Left cardiac atrium (tissue), 4 donors: ENCODE data around the gene MAML3. TPM values are rescaled to one million over a fixed set of nuclear protein-coding genes. Genes with fewer than 3 reads are reported as not detected.

ENCODE experiments used
- ATAC-seq, 2 donors: fragments of 200-7000 bp; cut with Tn5 transposase; one replicate each; pipeline ENCODE4 v1.9.1; 2020; ENCODE audit warnings: mild to moderate bottlenecking in 2 of 2, moderate library complexity in 2 of 2
- DNase-seq: peaks from one replicate; pipeline ENCODE4 v3.0.0-alpha.2; 2020
- intact Hi-C, 2 donors: fragments of 100-400 bp; cut with DNase I; formaldehyde crosslinking; loops; one replicate each; pipeline versions ENCODE4 v1.14.1 to v1.15.1; 2022 to 2023
- long read RNA-seq: library from polyadenylated mRNA; unstranded; transcript quantifications from one replicate; pipeline ENCODE4 v2.0.0, GENCODE V29; 2021
- total RNA-seq, 2 donors: library from RNA; stranded (reverse); fragmentation: NEBNext Ultra II Directional; extraction: Animal tissue kit (Norgen Biotek cat#: 25700); gene quantifications; one replicate each; pipeline ENCODE4 v1.2.1, GENCODE V29; 2021
- donor health status: DM: no; HTN: yes; CAD: no.
- donor health status: DM: no; HTN: yes; CAD: no; lungs with severe emphysema.
- donor health status: DM: yes; HTN: yes; CAD: no.
- donor health status: Dilated cardiomyopathy.

The MAML3 gene
- 1 to 10 TPM; 2.6 to 3.0 TPM for total RNA-seq
- long read RNA-seq, partial matches to known transcripts: 1 of 1 reads
- long read RNA-seq, other reads (novel, unspliced or antisense): 0 of 1 reads

GRCh38 chr4:140153718-140154571 lies at the start of gene MAML3:
TSS of gene MAML3 (minus strand) at chr4:140154184. CDS start at chr4:140153327, 857 bp downstream.
- DNase-seq (peak; percentile 96), ATAC-seq (peak; percentile 62 to 63)
- intact Hi-C loops: loop anchor here (1.0 to 10.0 kb wide), 5 partner anchors 95 to 422 kb away; no protein-coding TSS in a partner anchor

- ATAC-seq: no peak
- intact Hi-C loops: no loop called here
- no peak for DNase-seq
Measured at GRCh38 chr4:140198942-140199341, 45.0 kb upstream of the MAML3 start.

- ATAC-seq: no peak
- no peak for DNase-seq
- intact Hi-C loops: no loop called here
Measured at GRCh38 chr4:140195806-140196205, 41.8 kb upstream of the MAML3 start.

GRCh38 chr4:140189805-140190204 lies 35.8 kb upstream of the MAML3 start:
- ATAC-seq: peak in 1 of 2 donors; percentile 53
- intact Hi-C loops: no loop called here
- DNase-seq: no peak

GRCh38 chr4:140188975-140189374 lies 35.0 kb upstream of the MAML3 start:
- DNase-seq: peak; percentile 33
- intact Hi-C loops: no loop called here
- peak; percentile 70 to 81 for ATAC-seq

GRCh38 chr4:140187316-140187695 lies 33.3 kb upstream of the MAML3 start:
- ATAC-seq (no peak), DNase-seq (no peak)
- intact Hi-C loops: no loop called here

GRCh38 chr4:140186651-140187315 lies 32.8 kb upstream of the MAML3 start:
- intact Hi-C loops: no loop called here
- DNase-seq (peak; percentile 21), ATAC-seq (peak; percentile 39 to 94)

GRCh38 chr4:140186082-140186438 lies 32.1 kb upstream of the MAML3 start:
- ATAC-seq (no peak), DNase-seq (no peak)
- intact Hi-C loops: no loop called here

GRCh38 chr4:140185412-140186081 lies 31.6 kb upstream of the MAML3 start:
- intact Hi-C loops: no loop called here
- ATAC-seq: no peak
- no peak for DNase-seq

- ATAC-seq (no peak), DNase-seq (no peak)
- intact Hi-C loops: no loop called here
Measured at GRCh38 chr4:140183270-140183669, 29.3 kb upstream of the MAML3 start.

GRCh38 chr4:140180577-140180976 lies 26.6 kb upstream of the MAML3 start:
- intact Hi-C loops: no loop called here
- no peak for ATAC-seq
- no peak for DNase-seq

GRCh38 chr4:140176735-140177134 lies 22.8 kb upstream of the MAML3 start:
- intact Hi-C loops: no loop called here
- DNase-seq (no peak), ATAC-seq (no peak)

GRCh38 chr4:140174543-140174942 lies 20.6 kb upstream of the MAML3 start:
- intact Hi-C loops: no loop called here
- no peak for DNase-seq
- no peak for ATAC-seq

GRCh38 chr4:140172960-140173359 lies 19.0 kb upstream of the MAML3 start:
- ATAC-seq (no peak), DNase-seq (no peak)
- intact Hi-C loops: no loop called here

- DNase-seq: no peak
- no peak for ATAC-seq
- intact Hi-C loops: no loop called here
Measured at GRCh38 chr4:140170299-140170698, 16.3 kb upstream of the MAML3 start.

- intact Hi-C loops: no loop called here
- DNase-seq (no peak), ATAC-seq (no peak)
Measured at GRCh38 chr4:140168936-140169335, 15.0 kb upstream of the MAML3 start.

GRCh38 chr4:140168474-140168873 lies 14.5 kb upstream of the MAML3 start:
- no peak for DNase-seq
- ATAC-seq: no peak
- intact Hi-C loops: no loop called here

- intact Hi-C loops: no loop called here
Measured at GRCh38 chr4:140163029-140163810, 9.2 kb upstream of the MAML3 start.

GRCh38 chr4:140162596-140162995 lies 8.6 kb upstream of the MAML3 start:
- DNase-seq (no peak), ATAC-seq (no peak)
- intact Hi-C loops: no loop called here

More at GRCh38 chr4:140163029-140163810, 9.2 kb upstream of the MAML3 start:
- DNase-seq (peak; percentile 44), ATAC-seq (peak in 1 of 2 donors; percentile 87)
